HepG2 (cell line): ENCODE measurements around the gene WNT3.

Source experiments
- HDAC2 ChIP-seq: sonication (generic); formaldehyde crosslinking; IDR thresholded peaks from 2 replicates; pipeline ENCODE4 v1.4.0; 2020; ENCODE audit warnings: missing genetic modification reagents
- POLR2A ChIP-seq, 2 experiments: IDR thresholded peaks; 2 replicates each; pipeline ENCODE4 v1.6.1; 2011; ENCODE audit warnings: low read depth in 2 of 2, low read length in 2 of 2, mild to moderate bottlenecking in 1 of 2, moderate library complexity in 1 of 2; ENCODE audit not compliant: insufficient read depth in 1 of 2
- SRF ChIP-seq: IDR thresholded peaks from 2 replicates; pipeline ENCODE4 v1.6.1; 2011; ENCODE audit warnings: mild to moderate bottlenecking, low read depth, low read length, moderate library complexity

DNA sequence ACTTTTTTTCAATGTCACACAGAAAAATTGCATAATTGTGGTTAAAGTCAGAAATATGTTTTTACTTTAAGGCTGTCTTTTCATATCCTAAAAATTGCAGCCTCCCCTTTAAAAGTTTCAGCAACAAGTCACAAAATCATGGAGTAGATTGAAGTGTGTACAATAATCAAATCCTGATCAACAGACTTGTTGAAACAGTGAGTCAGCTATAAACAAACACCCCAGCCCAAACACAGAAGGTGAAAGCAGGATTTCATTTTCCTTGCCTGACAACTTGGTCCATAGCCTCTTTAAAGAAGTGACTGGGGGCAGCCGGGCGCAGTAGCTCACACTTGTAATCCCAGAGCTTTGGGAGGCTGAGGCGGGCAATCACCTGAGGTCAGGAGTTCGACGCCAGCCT is 59.9 kb downstream of the WNT3 start:
- TF ChIP-seq POLR2A (IDR thresholded peaks at IDR 0.05; ENCODE audit: insufficient read depth in 1 of 2, low read depth in 2 of 2, low read length in 2 of 2) (no peak), HDAC2 (CRISPR knock-in tag) (no peak), SRF (no peak)
